EL (cell line): ENCODE results near the gene PCMTD2.
"Not testable (repeated sequence)": the region's sequence is repeated elsewhere in the genome, so short reads cannot be mapped to it uniquely, and the experiment has no call there.

Source experiments
- DNase-seq: peaks from one replicate; pipeline ENCODE4 v3.0.0-alpha.2; 2016

The PCMTD2 gene

DNA sequence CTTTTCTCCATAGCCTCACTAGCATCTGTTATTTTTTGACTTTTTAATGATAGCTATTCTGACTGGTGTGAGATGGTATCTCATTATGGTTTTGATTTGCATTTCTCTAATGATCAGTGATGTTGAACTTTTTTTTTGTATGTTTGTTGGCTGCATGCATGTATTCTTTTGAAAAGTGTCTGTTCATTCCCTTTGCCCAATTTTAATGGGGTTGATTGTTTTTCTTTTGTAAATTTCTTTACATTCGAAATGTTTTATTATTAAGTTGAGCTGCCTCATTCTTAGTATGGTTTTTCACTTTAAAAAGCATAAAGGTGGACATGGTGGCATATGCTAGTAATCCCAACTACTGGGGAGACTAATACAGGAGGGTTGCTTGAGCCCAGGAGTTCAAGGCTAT is 58.2 kb downstream of the PCMTD2 start:
- DNase-seq = not testable (repeated sequence)

DNA sequence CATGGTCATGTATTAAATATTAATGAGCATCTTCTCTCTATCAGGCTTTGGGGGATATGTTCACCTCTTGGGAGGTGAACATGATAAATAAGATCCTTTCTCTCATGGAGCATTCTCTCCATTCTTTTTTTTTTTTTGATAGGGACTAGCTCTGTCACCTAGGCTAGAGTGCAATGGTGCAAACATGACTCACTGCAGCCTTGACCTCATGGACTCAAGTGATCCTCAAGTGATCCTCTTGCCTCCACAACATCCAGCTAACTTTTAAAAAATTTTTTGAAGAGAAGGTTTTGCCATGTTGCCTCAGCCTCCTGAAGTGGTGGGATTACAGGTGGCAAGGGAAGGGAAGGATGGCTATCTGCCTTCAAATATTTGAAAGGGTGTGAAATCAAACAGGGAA is 59.8 kb downstream of the PCMTD2 start:
- DNase-seq = not testable (repeated sequence)

DNA sequence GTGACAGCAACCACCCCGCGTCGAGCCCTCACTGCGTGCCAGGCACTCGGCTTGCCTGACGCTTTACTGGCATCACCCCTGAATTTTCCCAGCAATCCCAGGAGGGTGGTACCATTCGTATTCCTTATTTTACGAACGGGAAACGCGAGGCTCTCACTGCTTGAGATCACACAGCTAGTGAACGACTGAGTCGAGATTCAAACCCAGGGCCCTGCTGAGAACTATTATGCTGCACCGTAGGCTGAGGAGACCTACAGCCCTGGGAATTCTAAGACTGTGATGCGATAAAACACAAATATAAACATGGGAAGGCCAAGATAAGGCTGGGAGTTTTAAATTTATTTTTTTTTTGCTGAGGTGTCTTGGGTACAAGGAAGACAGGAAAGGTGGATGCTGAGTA is 60.3 kb downstream of the PCMTD2 start:
- not testable (repeated sequence) for DNase-seq

- not testable (repeated sequence) for DNase-seq
Observed at GRCh38 chr20:64316415-64317083, 61.0 kb downstream of the PCMTD2 start.

DNA sequence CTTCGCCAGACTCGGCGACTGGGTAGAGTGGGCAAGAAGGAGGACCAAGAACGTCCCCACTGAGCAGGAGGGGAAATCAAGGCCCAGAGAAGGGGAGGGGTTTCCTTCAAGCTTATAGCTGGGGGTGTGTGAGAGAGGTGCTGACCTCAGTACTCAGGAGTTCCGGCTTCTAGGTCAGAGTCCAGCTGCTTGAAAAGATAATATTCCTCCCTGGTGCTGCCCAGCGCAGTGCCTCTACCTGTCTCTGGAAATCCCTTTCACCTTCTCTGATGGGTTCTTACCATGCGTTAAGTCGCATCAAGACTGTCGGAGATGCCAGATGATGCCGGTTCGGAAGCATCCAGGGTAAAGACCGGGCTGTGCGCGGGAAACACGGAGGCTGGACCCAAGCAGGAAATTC is 61.8 kb downstream of the PCMTD2 start:
- not testable (repeated sequence) for DNase-seq

DNA sequence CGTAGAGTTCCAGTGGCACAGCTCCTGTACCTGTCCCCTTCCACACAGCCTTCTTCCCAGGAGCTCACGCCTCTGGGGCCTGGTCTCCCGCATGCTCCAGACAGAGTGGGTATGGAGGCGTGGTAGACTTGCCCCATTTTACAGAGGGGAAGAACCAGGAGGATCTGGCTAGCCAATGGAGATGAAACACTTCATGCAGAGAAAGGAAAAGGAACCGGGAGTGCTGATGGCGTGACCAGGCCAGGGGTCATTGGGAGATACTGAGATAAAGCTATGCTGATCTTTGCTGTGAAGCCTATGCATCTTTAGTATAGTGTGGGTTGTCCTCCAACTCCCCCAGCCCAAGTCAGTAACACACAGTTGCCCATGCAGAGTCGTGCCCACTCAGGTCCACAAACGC is 62.5 kb downstream of the PCMTD2 start:
- DNase-seq = not testable (repeated sequence)

GRCh38 chr20:64322031-64322789 is 66.7 kb downstream of the PCMTD2 start:
- not testable (repeated sequence) for DNase-seq
